Measurements from ENCODE around the gene NOL6. TPM values are rescaled to one million over a fixed set of nuclear protein-coding genes. Genes with fewer than 3 reads are reported as not detected.

The NOL6 gene
- total RNA-seq, 1 experiment from 2014 or later: 49.6 TPM

- intact Hi-C loops (cut with micrococcal nuclease; ENCODE audit: unreplicated experiment): no loop called here
- no peak for DNase-seq (ENCODE audit: low spot score)
- POLR2A ChIA-PET (ENCODE audit: low non-redundant PET): interaction anchor here (0.6 kb wide), 1 partner anchor 73 kb away, joined by 4 read pairs; no protein-coding TSS in a partner anchor
- no TSS peak for BruUV-seq (replicated peaks)
- Histone ChIP-seq H3K4me3 (ENCODE audit: low read depth, low read length, poor library complexity, severe bottlenecking) (no peak overlapping the region), H3K36me3 (ENCODE audit: insufficient read depth, low read length, poor library complexity, severe bottlenecking) (no peaks in the 10 kb centered on the region), H3K27me3 (replicated peaks; ENCODE audit: insufficient read depth, low read depth, low read length, poor library complexity) (no peaks in the 10 kb centered on the region), H3K4me1 (ENCODE audit: insufficient read depth, low read length, poor library complexity, severe bottlenecking) (no peaks in the 10 kb centered on the region), H3K9me3 (ENCODE audit: low read depth, low read length, poor library complexity, severe bottlenecking) (no peaks in the 10 kb centered on the region), H3K27ac (ENCODE audit: low read depth, low read length, poor library complexity, severe bottlenecking) (no peak overlapping the region)
- CTCF ChIA-PET: interaction anchor here (1.7 kb wide), 1 partner anchor 22 kb away, joined by 3 read pairs; no protein-coding TSS in a partner anchor
- TF ChIP-seq EZH2 (IDR thresholded peaks at IDR 0.05; ENCODE audit: borderline replicate concordance, low read depth, low read length, poor library complexity, severe bottlenecking) (no peak), CTCF (conservative IDR thresholded peaks at IDR 0.05; ENCODE audit: low read depth, low read length) (no peak)
Observed at GRCh38 chr9:33431420-33431819, 42.3 kb downstream of the NOL6 start.

DNA sequence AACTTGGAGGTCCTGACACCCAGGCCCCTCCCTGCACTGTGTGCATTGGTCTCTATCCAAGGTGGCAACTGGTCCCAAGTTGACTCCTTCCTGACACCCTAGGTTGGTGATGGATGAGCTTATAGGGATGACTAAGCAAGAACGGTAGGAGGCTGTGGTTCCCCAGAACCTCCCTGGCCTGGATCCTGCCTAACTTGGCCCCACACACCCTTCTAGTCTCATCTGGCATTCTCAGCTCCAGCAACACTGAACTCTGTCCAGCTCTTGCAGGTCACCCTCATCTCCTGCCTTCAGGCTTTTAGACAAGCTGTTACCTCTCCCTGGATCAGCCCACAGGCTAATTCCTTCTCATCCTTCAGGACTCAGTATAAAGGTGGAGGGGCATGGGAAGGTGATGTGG lies 42.8 kb downstream of the NOL6 start:
- Histone ChIP-seq H3K36me3 (ENCODE audit: insufficient read depth, low read length, poor library complexity, severe bottlenecking) (no peaks in the 10 kb centered on the region), H3K9me3 (ENCODE audit: low read depth, low read length, poor library complexity, severe bottlenecking) (no peaks in the 10 kb centered on the region), H3K4me1 (ENCODE audit: insufficient read depth, low read length, poor library complexity, severe bottlenecking) (no peaks in the 10 kb centered on the region), H3K27me3 (replicated peaks; ENCODE audit: insufficient read depth, low read depth, low read length, poor library complexity) (no peaks in the 10 kb centered on the region), H3K4me3 (ENCODE audit: low read depth, low read length, poor library complexity, severe bottlenecking) (no peak overlapping the region), H3K27ac (ENCODE audit: low read depth, low read length, poor library complexity, severe bottlenecking) (no peak overlapping the region)
- no TSS peak for BruUV-seq (replicated peaks)
- ChIA-PET POLR2A (ENCODE audit: low non-redundant PET) (interaction anchor here (0.6 kb wide), 1 partner anchor 72 kb away, joined by 4 read pairs; no protein-coding TSS in a partner anchor), CTCF (interaction anchor here (1.7 kb wide), 1 partner anchor 22 kb away, joined by 3 read pairs; no protein-coding TSS in a partner anchor)
- TF ChIP-seq EZH2 (IDR thresholded peaks at IDR 0.05; ENCODE audit: borderline replicate concordance, low read depth, low read length, poor library complexity, severe bottlenecking) (no peak), CTCF (conservative IDR thresholded peaks at IDR 0.05; ENCODE audit: low read depth, low read length) (no peak)
- intact Hi-C loops (cut with micrococcal nuclease; ENCODE audit: unreplicated experiment): no loop called here
- no peak for DNase-seq (ENCODE audit: low spot score)

DNA sequence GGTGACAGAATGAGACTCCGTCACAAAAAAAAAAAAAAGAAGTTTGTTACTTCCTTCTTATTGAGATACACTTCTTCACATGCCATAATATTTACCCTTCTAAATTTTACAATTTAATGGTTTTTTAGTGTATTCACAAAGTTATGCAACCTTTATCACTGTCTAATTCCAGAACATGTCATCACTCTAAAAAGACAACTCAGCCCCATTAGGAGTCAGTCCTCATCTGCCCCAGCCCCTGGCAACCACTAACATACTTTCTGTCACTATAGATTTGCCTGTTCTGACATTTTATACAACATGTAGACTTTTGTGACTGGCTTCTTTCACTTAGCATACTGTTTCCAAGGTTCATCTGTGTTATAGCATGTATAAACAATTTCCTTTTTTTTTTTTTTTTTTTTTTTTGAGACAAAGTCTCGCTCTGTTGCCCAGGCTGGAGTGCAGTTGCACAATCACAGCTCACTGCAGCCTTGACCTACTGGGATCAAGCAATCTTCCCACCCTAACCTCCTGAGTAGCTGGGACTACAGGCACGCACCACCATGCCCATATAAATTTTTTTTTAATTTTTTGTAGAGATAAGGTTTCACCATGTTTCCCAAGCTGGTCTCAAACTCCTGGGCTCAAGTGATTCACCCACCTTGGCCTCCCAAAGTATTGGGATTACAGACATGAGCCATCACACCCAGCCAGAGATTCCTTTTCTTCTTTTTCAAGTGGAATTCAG lies 44.3 kb downstream of the NOL6 start:
- Histone ChIP-seq H3K4me3 (ENCODE audit: low read depth, low read length, poor library complexity, severe bottlenecking) (no peak overlapping the region), H3K27me3 (replicated peaks; ENCODE audit: insufficient read depth, low read depth, low read length, poor library complexity) (no peaks in the 10 kb centered on the region), H3K36me3 (ENCODE audit: insufficient read depth, low read length, poor library complexity, severe bottlenecking) (no peaks in the 10 kb centered on the region), H3K4me1 (ENCODE audit: insufficient read depth, low read length, poor library complexity, severe bottlenecking) (no peaks in the 10 kb centered on the region), H3K9me3 (ENCODE audit: low read depth, low read length, poor library complexity, severe bottlenecking) (no peaks in the 10 kb centered on the region), H3K27ac (ENCODE audit: low read depth, low read length, poor library complexity, severe bottlenecking) (no peak overlapping the region)
- TF ChIP-seq EZH2 (IDR thresholded peaks at IDR 0.05; ENCODE audit: borderline replicate concordance, low read depth, low read length, poor library complexity, severe bottlenecking) (no peak), CTCF (conservative IDR thresholded peaks at IDR 0.05; ENCODE audit: low read depth, low read length) (no peak)
- ChIA-PET POLR2A (ENCODE audit: low non-redundant PET) (no interaction called here), CTCF (interaction anchor here (0.6 kb wide), 1 partner anchor 73 kb away, joined by 6 read pairs; no protein-coding TSS in a partner anchor)
- intact Hi-C loops (cut with micrococcal nuclease; ENCODE audit: unreplicated experiment): no loop called here
- DNase-seq (ENCODE audit: low spot score): no peak
- no TSS peak for BruUV-seq (replicated peaks)

Data from A673 (cell line).